HuH-7 (cell line): ENCODE results near the gene TXK.

Source experiments
- DNase-seq: peaks from one replicate; pipeline ENCODE4 v3.0.0; 2011; ENCODE audit warnings: low spot score

Gene TXK

DNA sequence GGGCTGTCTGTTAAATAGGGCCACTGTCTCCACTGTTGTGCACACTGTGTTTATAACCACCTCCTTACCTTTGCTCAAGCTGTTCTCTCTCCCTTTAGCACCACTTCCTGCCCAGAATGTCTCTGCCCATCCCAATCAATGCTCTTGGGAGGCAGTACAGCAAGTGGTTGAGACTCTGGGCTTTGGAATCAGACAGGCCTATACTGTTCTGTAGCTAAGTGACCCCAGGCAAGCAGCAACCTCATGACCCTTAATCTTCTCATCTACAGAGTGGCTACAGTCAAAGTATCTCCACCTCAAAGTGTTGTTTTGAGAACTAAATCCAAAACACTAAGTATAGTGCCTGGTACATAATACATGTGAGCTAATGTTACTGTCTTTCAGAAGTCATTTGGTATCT is 3.8 kb upstream of the TXK start:
- no peak for DNase-seq

DNA sequence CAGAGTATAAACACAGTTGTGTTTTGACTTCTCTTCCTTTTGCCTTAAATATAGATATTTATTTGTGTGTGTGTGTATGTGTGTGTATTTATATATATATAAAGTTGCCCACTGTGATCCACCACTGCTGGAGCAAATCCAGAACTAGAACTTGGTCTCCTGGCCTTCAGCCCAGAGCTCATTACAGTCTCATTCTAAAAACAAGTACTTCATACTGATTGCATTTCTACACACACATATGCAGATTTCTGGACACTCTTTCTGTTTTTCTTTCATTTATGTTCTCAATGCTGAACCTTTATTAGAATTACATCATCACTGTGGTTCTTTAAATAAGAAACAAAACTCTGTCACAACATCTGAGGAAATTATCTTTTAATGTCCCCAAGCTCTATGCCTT is 381 bp downstream of the TXK start:
- no peak for DNase-seq

GRCh38 chr4:48131736-48132135 is 2.3 kb downstream of the TXK start:
- DNase-seq, result no peak

- DNase-seq, result no peak
Measured at GRCh38 chr4:48130100-48130499, 4.0 kb downstream of the TXK start.

GRCh38 chr4:48129307-48130014 is 4.6 kb downstream of the TXK start:
- DNase-seq, result no peak

- DNase-seq, result peak; percentile 51
Measured at GRCh38 chr4:48127682-48128404, 6.2 kb downstream of the TXK start.

DNA sequence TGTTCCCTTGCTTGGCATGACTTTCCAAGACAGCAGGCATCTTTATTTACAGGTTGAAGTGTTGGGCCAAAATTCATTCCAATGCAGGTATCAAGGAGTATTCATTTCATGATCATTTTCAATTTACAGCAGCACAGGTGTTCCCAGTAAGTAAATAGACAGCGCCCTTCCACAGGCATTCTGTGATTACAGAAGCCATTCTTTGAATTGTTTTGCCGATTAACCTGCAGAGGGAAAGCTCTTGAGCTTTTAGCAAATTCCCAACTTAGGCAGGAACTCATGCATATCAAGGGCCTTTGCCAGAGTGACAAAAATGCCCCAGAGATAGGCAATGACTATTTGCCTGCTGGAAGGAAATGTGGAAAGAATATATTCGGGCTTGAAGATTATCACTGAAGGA is 6.8 kb downstream of the TXK start:
- DNase-seq, result no peak

GRCh38 chr4:48126621-48127020 is 7.4 kb downstream of the TXK start:
- no peak for DNase-seq

DNA sequence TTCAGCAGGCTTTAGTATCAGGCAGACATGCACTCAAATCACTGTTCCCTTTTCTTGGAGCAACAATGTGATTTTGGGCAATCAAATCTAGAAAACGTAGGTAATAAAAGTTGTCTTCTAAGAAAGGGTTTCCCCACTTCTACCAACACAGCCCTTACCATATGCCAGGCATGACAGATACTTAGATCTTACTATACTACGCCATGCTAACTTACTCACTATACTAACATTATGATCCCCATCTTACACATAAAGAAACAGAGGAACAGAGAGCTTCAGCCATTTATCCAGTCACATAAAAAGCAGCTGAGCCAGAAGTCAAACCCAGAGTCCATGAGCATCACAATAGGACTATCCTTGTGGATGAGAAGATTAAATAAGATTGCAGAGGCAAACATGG is 9.2 kb downstream of the TXK start:
- DNase-seq, result no peak

DNA sequence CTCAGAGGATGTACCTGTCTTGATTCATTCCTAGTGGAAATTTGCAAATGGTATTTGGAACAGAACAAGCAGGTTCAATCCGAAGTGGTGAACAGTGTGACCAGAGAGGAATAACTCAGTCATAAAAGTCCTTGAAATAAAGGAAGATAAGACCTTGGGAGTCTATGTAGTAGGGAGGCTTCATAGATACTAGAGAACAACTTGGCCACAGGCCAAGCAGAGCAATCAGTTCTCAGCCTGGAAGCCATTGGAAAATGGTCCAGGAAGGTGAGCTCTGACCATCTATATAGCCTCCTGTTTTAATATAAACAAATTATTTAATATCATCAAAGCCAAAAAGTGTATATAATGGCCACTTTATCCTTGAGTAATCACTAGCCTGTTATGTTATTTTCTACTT is 11.3 kb downstream of the TXK start:
- DNase-seq, result no peak

GRCh38 chr4:48121180-48121579 is 12.9 kb downstream of the TXK start:
- DNase-seq, result no peak

DNA sequence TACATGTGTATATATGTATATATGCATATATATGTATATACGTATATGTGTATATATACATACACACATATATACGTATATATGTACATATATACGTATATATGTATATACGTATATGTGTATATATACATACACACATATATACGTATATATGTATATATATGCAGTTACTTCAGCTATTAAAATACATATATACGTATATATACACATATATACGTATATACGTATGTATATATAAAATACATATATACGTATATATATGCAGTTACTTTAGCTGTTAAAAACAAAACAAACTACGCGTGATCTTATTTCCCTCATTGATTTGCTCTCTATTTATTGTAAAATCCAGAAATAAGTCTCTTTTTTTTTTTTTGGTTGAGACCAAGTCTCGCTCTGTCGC is 13.9 kb downstream of the TXK start:
- DNase-seq, result no peak

DNA sequence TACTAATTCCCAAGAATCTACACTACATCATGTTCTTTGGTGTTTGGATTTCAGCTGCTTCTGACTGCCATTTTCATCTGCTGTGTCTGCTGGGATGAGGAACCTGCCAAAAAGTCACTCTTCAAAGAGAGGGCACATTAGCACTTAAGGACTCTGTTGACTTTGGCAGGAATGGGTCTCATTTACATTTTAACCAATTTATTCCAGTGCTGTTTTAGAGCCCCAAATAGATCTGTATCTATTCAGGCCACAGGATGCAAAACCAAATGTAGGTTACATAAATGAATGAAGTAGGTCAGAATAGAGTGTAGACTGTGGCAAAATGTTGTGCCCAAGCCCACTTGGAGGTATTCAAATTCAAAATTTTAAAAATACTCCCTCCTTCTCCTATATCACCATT is 14.4 kb downstream of the TXK start:
- DNase-seq, result no peak

DNA sequence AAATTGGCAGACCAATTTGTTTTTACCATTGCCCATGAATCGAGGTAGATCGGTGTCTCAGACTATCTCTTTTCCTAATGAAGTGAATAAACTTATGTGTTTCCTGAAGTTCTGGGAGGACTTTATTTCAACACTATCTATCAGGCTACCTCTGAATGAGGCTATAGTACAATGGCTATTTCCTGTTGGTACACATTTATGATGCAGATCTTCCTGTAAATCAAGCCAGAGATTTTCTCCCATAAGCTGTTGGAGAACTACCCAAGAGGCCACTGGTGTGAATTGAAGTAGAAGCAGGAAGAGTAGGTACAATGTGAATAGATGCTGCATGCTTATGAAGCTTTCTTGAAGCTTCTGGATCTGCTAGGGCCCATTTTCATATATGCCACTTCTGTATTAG is 16.0 kb downstream of the TXK start:
- DNase-seq, result no peak

DNA sequence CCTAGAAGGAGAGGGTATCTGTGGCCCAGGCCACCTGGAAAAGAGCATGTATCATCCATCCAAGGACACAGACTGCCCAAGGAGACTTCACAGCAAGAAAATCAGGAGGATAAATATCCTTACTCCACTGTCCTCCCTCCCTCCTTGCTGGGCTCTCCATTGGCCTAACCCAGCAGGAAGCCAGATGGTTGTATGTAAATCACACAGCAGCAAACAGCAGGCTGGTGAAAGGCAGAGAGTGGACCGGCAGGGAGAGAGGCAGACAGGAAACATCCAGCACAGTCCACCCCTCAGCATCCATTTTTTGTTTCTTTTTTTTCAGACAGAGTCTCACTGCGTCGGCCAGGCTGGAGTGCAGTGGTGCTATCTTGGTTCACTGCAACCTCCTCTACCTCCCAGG is 17.5 kb downstream of the TXK start:
- no peak for DNase-seq

DNA sequence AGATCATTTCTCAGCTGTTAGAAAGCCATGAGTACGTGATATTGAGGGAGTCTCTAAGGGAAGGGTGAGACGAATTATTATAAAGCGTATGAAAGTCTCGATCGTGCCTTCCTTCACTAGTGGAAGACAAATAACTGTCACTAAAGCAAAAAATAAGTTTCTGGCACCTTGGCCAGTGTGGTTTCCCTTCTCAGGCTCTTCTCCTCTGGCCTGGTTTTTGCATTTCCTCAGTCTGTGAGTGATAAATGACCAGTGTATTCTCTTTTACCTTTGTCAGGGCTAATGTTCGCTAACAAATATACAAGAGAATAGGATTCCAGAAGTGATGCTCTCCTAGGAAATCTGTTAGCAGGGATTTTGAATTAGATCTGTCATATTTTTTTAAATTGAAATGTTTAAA is 19.6 kb downstream of the TXK start:
- DNase-seq, result no peak

DNA sequence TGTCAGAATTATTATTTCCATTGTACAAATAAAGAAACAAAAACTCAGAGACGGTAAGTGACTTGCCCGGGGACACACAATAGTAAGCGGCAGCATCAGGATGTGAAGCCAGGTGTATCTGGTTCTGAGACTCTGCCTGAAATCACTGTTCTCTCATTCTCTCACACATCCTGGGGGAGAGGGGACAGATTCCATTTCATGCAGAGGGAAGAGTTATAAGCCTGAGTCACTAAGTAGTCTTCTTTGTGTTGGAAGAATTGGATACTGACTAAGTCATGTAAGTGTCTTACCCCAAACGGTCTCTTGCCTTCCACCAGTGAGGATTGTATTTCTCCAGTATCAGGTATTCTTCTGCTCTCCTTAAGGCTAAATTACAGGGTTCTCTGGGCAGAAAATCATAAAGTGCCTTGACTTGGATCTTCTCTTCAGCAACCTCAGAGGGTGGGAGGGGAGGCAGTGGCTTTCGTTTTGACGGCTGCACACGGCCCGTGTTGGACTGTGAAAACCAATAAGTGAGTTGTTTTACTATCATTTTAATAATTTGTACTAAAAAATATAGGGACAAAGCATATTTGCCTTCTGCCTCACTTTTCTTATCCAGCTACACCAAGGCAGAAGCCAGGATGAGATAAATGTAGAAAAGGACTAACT is 21.9 kb downstream of the TXK start:
- DNase-seq, result no peak

DNA sequence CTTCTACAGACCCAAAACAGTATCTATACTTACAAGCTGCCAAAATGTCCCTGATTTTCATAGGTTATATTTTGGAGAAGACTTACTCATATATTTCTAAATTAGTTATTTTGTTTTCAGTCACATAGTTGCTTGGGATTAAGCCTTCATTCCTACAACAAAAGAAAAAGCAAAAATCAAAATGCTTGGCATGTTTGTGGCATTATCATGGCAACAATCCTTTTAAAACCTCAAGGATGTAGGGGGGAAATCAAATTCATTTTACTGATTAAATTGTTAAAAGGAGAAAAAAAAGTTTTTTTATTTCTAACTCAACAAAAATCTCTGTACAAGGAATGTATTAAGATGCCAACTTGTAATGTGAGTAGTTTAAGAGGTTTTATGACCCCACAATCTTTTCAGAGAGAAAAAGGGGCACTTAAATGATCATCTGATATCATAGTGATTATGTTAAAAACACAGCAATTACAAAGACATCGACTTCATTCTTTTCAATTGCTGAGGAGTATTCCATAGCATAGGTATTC is 23.5 kb downstream of the TXK start:
- DNase-seq, result no peak

DNA sequence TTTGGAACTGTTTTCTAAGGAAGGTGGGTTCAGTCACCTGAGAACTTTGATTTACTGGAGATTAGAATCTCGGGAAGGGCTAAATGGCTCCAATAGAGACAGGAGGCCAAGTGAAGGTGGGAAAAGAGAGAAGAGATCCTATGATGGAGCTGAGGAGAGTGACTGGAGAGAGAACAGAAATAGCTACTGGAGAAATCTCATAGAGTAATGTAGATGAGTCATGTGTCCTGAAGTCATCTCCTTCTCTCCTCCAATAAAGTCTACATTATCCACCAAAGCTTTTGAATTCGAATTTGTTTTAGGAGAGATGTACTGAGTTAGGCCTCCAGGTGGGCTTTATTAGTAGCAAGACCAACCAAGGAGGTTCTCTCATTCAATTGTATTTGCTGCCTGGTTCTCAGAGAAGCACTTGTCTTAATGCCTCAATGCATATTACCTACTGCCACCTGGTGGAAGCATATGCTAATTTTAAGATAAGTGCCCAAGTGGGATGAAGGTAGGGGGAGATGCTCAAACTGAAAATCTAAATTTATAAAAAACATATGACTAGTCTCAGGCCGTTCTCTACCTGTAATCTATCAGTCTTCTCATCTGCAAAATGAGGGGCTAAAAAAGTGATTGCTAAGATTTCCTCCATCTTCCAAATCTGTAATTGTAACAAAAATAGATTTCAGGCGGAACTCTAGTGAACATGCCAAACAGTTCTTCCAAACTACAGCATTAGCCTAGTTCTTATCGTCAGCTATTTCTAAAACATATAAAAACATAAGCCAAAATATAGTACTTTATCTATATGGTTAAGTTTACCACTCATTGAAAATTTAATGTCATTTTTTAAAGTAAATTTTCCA is 24.4 kb downstream of the TXK start:
- peak; percentile 46 for DNase-seq

- no peak for DNase-seq
Measured at GRCh38 chr4:48108309-48109073, 25.6 kb downstream of the TXK start.

GRCh38 chr4:48105230-48105629 is 28.8 kb downstream of the TXK start:
- no peak for DNase-seq
